T-helper 2 cell treated with Interferon-gamma antibody and Interleukin-4, amounts not matched to agents 100 ng/mL and 5 ng/mL, for 36 hours (primary cell): ENCODE results near the gene NEB. TPM values are rescaled to one million over a fixed set of nuclear protein-coding genes. Genes with fewer than 3 reads are reported as not detected.
"Not testable (repeated sequence)": the region's sequence is repeated elsewhere in the genome, so short reads cannot be mapped to it uniquely, and the experiment has no call there.

Experiments used
- intact Hi-C: fragments of 100-400 bp; cut with micrococcal nuclease; formaldehyde crosslinking; loops from one replicate; pipeline ENCODE4 v1.15.1; 2023
- total RNA-seq: library from RNA; stranded (reverse); gene quantifications from 2 replicates; pipeline ENCODE4 v1.2.3, GENCODE V29; 2022

The NEB gene
- total RNA-seq, 1 donor from 2014 or later = 0.61 TPM

DNA sequence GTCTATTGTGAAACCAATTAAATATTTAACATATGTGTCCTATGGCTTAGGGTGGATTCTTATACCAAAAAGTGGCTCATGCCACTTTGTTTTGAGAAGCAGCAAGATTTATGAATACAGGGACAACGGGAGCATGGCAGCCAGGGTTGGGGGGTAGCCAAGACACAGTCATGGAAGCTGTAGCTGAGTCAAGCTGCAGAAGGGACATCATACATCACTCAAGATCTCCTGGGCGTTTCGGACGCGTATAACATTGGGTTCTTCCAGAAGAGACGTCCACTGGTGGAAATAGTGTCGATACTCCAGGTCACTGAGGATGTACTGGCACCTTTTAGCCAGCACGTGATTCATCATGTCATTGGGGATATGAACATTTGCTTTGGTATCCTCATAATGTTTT lies 171.9 kb downstream of the NEB start:
- intact Hi-C loops = no loop called here

DNA sequence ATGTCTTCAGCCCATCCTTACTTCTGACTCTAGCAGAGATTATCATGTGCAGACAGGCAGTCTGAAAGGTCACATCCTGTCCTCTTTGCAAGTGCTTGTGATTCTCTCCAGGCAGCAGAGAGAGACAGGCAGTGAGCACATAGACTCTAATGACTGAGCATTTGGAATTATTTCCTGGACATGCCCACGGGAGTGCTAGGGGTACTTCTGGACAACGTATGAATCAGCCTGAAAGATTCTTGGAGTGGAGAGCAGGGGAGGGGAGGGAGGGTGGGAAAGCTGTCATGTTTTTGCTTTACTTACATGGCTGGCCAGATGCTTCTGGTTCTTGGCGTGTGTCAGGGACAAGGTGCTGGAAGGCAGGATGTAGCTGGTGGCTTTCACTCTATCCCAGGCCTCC lies 174.0 kb downstream of the NEB start:
- intact Hi-C loops = no loop called here

- intact Hi-C loops = not testable (repeated sequence)
Observed at GRCh38 chr2:151559431-151559830, 174.8 kb downstream of the NEB start.

GRCh38 chr2:151557883-151558282 lies 176.4 kb downstream of the NEB start:
- intact Hi-C loops = not testable (repeated sequence)

DNA sequence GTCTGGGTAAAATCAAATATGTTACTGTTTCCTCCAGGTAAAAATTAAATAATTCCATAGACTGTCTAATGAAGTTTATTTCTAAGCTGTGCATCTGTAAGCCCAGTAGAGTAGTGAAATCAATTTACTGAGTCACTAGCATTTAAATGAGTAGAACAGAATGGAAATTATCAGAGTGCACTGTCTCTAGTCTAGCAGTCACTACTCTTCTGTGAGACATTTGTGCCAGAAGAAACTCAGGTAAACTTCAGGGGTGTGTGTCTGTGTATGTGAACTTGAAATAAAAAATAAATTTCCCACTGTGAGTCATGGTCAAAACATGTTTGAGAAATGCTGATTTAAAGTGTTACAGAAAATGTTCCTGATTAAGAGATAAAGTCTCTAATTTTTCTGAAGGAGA lies 178.2 kb downstream of the NEB start:
- intact Hi-C loops = no loop called here

- intact Hi-C loops = no loop called here
Observed at GRCh38 chr2:151552287-151552686, 182.0 kb downstream of the NEB start.

DNA sequence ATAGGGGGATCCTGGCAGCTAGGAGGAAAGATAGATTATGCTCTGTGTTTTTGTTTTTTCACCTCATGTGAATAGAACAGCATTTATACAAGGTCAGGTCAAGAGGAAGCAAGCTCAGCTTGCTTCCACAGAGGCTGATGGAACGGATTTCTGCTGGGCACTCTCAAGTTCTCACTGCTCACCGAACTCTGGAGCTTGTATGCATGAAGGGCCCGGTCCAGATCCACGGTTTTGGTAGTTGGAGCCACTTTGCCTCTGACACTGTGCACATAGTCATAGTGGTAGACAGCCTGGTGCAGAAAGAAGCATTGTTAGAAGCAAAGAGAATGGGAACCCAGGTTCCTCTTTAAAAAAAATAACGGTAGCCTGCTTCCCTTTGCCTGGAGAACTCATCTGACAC lies 182.7 kb downstream of the NEB start:
- intact Hi-C loops = no loop called here

- intact Hi-C loops = no loop called here
Observed at GRCh38 chr2:151549191-151549590, 185.1 kb downstream of the NEB start.

DNA sequence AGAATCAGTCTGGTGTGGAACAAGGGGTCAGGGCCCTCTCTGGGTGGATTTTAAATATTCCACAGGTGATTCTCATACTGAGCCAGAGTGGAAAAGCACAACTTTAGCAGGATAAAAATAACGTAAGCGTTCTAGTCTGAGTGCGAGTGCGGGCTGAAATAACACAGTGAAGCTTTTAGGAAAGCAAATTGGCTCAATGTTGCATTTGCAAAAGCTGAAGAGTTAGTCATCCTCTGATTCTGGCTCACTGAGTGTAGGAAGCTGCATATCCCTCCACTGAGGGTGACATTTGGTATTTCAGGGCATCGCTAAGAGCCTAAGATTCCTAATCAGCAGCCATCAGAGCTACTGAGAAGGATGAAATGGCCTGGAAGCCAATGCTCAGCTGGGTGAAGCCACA lies 189.8 kb downstream of the NEB start:
- intact Hi-C loops = no loop called here

GRCh38 chr2:151543876-151544275 lies 190.4 kb downstream of the NEB start:
- intact Hi-C loops = no loop called here

DNA sequence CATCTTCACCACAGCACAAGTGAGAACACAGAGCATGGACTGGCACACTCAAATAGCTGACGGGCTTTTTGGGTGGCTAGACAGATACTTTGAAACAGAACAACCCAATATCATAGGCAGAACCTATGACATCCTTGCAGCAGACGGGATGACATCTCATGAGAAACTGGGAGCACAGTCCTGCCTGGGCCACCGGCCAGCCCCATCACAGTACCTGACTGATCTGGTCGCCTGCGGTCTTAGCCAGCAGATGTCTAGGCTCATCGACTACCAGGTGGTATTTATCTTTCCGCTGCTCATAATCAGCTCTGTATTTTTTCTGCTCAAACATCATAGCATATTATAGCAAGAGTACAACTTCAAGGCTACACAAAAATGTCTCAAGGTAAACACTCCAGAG lies 200.3 kb downstream of the NEB start:
- intact Hi-C loops = no loop called here

- intact Hi-C loops = no loop called here
Observed at GRCh38 chr2:151533127-151533526, 201.1 kb downstream of the NEB start.

DNA sequence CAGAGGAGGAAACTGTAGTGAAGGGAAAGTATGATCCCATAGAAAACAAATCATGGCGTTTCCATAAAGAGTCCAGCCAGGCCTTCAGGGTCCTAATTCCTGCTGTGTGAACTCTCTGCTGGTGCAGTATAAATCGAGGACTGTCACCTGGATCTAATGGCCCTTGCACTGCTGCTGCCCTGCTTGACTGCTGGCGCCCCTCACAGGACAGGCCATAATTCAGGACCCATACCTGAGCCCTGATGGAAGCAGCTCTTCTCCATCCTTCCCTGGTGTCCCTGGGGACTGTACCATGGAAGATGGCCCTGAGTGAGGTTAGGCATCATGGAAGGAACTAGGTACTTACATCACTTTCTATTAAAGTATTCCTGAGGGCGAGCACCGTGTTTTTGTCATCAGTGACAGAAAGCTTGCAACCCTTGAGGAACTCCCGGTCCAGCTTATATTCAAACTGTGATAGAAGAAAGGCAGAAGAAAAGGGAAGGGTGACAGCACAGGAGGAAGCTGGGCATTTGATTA lies 207.6 kb downstream of the NEB start:
- intact Hi-C loops = no loop called here

DNA sequence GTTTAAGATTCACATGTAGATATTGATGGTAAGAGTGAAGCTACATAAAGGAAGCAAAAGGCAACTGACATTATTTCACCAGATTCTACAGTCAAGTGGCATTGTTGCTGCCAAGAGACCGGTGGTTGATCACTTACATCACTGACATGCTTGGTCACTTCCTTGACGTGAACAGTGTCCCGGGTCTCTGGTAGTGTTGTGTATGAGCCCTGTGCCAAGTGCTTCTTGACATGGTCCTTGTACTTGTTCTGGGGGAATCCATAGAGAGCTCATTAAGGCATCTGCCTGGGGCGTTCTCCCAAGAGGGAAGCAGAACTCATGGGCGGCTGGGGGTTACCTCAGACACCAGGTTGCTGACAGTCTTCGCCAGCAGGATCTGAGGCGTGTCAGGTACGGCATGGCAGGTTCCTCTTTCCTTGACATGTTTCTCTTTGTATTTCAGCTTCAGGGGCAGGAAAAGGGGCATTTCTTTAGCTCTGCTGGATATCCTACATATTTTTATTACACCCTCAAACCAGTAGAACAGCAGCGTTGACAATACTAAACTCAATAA lies 208.4 kb downstream of the NEB start:
- intact Hi-C loops = no loop called here

DNA sequence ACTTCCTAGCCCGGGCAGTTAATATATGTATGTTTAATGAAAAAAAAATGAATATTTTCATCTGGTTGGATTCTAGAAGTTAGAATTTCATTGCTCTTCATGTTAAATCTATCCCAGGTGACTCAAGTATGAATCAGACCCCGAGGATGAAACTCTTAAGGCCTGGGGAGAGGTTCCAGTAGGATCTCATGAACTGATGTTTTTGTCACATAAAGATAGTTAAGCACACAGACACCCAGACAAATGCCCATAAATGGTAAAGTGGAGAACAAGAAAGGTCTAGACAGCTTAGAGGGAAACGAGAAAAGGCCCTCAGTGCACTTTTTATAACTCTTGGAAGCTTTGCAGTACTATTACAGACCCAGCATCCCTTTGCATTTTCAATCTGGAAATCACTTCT lies 210.4 kb downstream of the NEB start:
- intact Hi-C loops = no loop called here

- intact Hi-C loops = no loop called here
Observed at GRCh38 chr2:151522556-151522955, 211.7 kb downstream of the NEB start.

- intact Hi-C loops = no loop called here
Observed at GRCh38 chr2:151520976-151521375, 213.3 kb downstream of the NEB start.

GRCh38 chr2:151518802-151519201 lies 215.5 kb downstream of the NEB start:
- intact Hi-C loops = no loop called here

DNA sequence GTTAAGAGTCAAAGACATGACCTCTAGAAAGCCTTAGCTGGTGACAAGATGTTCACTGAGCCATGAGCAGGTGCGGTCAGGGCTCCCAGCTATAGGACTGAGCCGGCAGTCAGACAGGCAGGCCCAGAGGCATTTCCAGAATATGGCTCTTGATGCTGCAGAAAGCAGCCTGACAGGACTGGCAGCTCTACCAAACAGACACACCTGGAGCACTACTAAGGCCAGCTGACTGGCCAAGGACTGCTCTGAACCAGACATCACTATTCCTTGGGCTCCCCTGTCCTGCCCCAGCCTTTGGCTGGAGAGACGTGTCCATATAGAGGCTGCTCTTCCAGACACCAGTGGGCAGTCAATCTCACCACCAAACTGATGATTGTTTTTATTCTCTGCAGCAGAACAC lies 225.8 kb downstream of the NEB start:
- intact Hi-C loops = no loop called here

- intact Hi-C loops = no loop called here
Observed at GRCh38 chr2:151506170-151506569, 228.1 kb downstream of the NEB start.

- intact Hi-C loops = no loop called here
Observed at GRCh38 chr2:151498178-151498577, 236.1 kb downstream of the NEB start.

DNA sequence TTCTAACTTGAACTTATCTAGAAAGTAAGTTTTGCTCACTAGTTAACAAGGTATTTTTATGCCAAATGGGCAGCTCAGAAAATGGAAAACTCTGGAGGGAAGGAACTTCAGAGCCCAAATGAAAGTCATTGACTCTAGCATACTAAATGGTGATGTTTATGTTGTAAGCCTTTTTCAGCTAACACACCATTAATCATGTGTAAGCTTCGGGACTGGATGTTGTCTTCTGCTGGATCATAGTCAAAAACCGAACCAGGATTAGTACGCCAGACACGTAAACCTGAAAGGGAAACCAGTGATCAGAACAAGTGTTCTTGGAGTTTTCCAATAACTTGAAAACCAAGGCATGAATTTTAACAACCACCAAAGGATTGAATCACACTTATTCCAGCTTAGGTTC lies 242.8 kb downstream of the NEB start:
- intact Hi-C loops = no loop called here

GRCh38 chr2:151490276-151490675 lies 244.0 kb downstream of the NEB start:
- intact Hi-C loops = no loop called here

DNA sequence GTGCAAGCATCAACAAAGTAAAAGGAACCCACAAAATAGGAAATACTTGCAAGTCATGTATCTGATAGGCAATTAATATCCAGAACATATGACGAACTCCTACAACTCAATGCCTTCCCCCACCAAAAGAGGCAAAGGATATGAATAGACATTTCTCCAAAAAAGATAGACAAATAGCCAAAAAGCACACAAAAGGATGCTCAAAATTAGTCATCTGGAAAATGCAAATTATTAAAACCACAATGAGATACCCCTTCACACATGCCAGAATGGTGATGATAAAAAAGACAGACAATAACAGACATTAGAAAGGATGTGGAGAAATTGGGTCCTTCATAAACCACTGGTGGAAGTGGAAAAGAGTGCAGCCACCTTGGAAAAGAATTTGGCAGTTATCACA lies 248.2 kb downstream of the NEB start:
- intact Hi-C loops = no loop called here
